Brain microvascular endothelial cell (primary cell): ENCODE data around the gene DOCK2.

ENCODE experiments used
- DNase-seq: peaks from one replicate; pipeline ENCODE4 v3.0.0-alpha.2; 2020
- H3K27ac ChIP-seq: fragments of 250-450 bp; sonication (Bioruptor Pico); 2 replicates; pipeline ENCODE4 v1.5.1; 2020; ENCODE audit warnings: mild to moderate bottlenecking, moderate library complexity
- H3K27me3 ChIP-seq: fragments of 250-450 bp; sonication (Bioruptor Pico); replicated peaks from 2 replicates; pipeline ENCODE4 v1.5.1; 2020; ENCODE audit warnings: mild to moderate bottlenecking
- H3K36me3 ChIP-seq: fragments of 250-450 bp; sonication (Bioruptor Pico); replicated peaks from 2 replicates; pipeline ENCODE4 v1.5.1; 2020; ENCODE audit warnings: mild to moderate bottlenecking
- H3K4me3 ChIP-seq: 2 replicates; pipeline ENCODE4 v1.5.1; 2011; ENCODE audit warnings: low read depth, mild to moderate bottlenecking, control low read depth, low read length, moderate library complexity
- in situ Hi-C: cut with HindIII; loops from 2 replicates; pipeline ENCODE4 v1.10.0; 2017; ENCODE audit warnings: low sequenced_read_pairs, low pct_ligation_motif_present
- TF ChIP-seq, protein P1 (sequence below): IDR thresholded peaks from 2 replicates; pipeline ENCODE4 v1.5.1; 2011; ENCODE audit warnings: low read depth, mild to moderate bottlenecking, moderate library complexity, low read length, control low read depth, inconsistent platforms; ENCODE audit errors: missing control alignments

The DOCK2 gene

DNA sequence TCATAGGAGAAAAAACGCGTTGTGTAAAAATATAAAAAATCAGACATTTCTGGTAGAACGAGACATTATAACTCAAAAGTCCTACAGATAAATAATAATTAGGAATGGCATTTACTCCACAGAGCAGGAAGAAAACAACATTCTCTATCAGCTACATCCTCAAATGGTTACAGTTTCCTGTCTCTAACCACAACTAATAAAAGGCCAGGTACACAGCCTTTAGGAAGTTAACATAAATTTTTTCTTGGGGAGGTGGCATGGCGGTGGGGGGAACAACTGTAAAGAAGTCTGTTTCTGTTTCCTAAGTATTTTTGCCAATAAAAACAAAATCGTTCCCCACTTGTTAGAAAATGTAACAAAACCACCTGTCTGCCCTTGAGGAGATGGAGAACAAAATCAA lies 298.7 kb downstream of the DOCK2 start:
- no peak overlapping the region for H3K27ac ChIP-seq
- DNase-seq = no peak
- in situ Hi-C loops = no loop called here
- TF ChIP-seq, protein P1, sequence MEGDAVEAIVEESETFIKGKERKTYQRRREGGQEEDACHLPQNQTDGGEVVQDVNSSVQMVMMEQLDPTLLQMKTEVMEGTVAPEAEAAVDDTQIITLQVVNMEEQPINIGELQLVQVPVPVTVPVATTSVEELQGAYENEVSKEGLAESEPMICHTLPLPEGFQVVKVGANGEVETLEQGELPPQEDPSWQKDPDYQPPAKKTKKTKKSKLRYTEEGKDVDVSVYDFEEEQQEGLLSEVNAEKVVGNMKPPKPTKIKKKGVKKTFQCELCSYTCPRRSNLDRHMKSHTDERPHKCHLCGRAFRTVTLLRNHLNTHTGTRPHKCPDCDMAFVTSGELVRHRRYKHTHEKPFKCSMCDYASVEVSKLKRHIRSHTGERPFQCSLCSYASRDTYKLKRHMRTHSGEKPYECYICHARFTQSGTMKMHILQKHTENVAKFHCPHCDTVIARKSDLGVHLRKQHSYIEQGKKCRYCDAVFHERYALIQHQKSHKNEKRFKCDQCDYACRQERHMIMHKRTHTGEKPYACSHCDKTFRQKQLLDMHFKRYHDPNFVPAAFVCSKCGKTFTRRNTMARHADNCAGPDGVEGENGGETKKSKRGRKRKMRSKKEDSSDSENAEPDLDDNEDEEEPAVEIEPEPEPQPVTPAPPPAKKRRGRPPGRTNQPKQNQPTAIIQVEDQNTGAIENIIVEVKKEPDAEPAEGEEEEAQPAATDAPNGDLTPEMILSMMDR = no peak
- no peaks in the 10 kb centered on the region for H3K27me3 ChIP-seq
- H3K4me3 ChIP-seq = no peak overlapping the region
- no peaks in the 10 kb centered on the region for H3K36me3 ChIP-seq

DNA sequence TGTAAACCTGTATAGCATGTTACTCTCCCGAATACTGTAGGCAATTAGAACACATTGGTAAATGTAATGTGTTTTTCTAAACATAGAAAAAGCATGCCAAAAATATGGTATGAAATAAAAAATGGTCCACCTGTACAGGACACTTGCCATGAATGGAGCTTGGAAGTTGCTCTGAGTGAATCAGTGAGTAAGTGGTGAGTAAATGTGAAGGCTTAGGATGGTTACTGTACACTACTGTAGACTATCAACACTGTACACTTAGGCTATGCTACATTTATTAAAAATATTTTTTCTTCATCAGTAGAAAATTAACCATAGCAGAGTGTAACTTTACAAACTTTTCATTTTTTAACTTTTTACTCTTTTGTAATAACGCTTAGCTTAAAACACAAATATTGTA lies 301.4 kb downstream of the DOCK2 start:
- no peak overlapping the region for H3K4me3 ChIP-seq
- no peak overlapping the region for H3K27ac ChIP-seq
- no peaks in the 10 kb centered on the region for H3K36me3 ChIP-seq
- no peaks in the 10 kb centered on the region for H3K27me3 ChIP-seq
- TF ChIP-seq, protein P1 = no peak
- in situ Hi-C loops = no loop called here
- DNase-seq = no peak

DNA sequence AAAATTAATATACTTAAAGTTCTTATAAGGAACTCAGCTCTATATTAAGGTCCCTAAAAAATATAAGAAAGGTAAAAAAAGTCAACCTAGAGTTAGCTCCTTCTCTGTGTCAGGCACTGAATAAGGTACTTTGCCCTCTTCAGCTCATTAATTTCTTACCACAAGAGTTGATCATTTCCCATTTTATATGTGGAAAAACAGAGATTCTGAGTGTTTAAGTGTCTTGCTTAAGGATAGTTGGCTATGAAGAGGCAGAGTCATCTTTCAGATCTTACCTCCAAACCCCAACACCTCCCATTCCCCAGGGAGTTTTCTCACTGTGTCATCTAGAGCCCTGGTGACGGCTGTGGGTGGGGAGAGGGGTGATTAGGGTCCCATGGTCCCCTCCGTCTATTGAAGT lies 302.7 kb downstream of the DOCK2 start:
- no peak for DNase-seq
- H3K36me3 ChIP-seq = no peaks in the 10 kb centered on the region
- no peaks in the 10 kb centered on the region for H3K27me3 ChIP-seq
- TF ChIP-seq, protein P1 = no peak
- no peak overlapping the region for H3K27ac ChIP-seq
- in situ Hi-C loops = no loop called here
- no peak overlapping the region for H3K4me3 ChIP-seq

- Histone ChIP-seq H3K36me3 (no peaks in the 10 kb centered on the region), H3K4me3 (no peak overlapping the region), H3K27ac (no peak overlapping the region), H3K27me3 (no peaks in the 10 kb centered on the region)
- in situ Hi-C loops = no loop called here
- TF ChIP-seq, protein P1 = no peak
- DNase-seq = no peak
Observed at GRCh38 chr5:169941542-169941941, 304.5 kb downstream of the DOCK2 start.

DNA sequence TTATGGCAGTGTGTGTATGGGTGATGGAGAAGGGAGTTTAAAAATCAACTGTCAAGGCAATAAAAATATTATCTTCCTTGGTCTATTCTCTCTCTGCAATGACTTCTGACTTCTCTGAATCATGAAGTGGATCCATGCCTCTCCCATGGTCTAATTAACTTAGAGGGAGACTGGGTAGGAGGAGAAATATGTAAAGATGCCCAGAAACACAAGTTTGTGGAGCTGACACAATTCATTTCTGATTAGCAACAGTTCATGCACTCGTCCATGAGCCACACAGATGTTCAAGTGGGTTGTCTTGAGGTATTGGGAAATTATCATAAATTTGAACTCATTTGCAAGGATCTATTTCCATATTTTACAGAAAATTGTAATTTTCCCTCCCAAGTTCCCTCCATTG lies 305.1 kb downstream of the DOCK2 start:
- TF ChIP-seq, protein P1 = no peak
- in situ Hi-C loops = no loop called here
- Histone ChIP-seq H3K27me3 (no peaks in the 10 kb centered on the region), H3K27ac (no peak overlapping the region), H3K36me3 (no peaks in the 10 kb centered on the region), H3K4me3 (no peak overlapping the region)
- no peak for DNase-seq

GRCh38 chr5:169943026-169943425 lies 306.0 kb downstream of the DOCK2 start:
- DNase-seq = no peak
- no peak overlapping the region for H3K4me3 ChIP-seq
- H3K27ac ChIP-seq = no peak overlapping the region

More at GRCh38 chr5:169943026-169943425, 306.0 kb downstream of the DOCK2 start:
- TF ChIP-seq, protein P1 = no peak
- no peaks in the 10 kb centered on the region for H3K36me3 ChIP-seq
- in situ Hi-C loops = no loop called here
- no peaks in the 10 kb centered on the region for H3K27me3 ChIP-seq
